Erythroblast (primary cell): ENCODE results near the gene PRKAR1B.

ENCODE experiments used
- GATA1 ChIP-seq: IDR thresholded peaks from 2 replicates; pipeline ENCODE4 v1.6.1; 2011; ENCODE audit warnings: low read depth, mild to moderate bottlenecking, control low read depth, low read length, moderate library complexity
- POLR2A ChIP-seq: IDR thresholded peaks from 2 replicates; pipeline ENCODE4 v1.6.1; 2011; ENCODE audit warnings: mild to moderate bottlenecking, low read length

GRCh38 chr7:516216-516605 lies 210.9 kb downstream of the PRKAR1B start:
- TF ChIP-seq POLR2A (no peak), GATA1 (no peak)
